ENCODE measurements around the gene PKLR. TPM values are rescaled to one million over a fixed set of nuclear protein-coding genes. Genes with fewer than 3 reads are reported as not detected.
A peak's percentile ranks its signal among the peaks of the same experiment; 100 is the strongest.

PKLR gene
- total and polyA plus RNA-seq, 4 donors, result 10.4 to 56.1 (median 40.6) TPM

GRCh38 chr1:155321639-155322503, 20.6 kb upstream of the PKLR start:
- H3K27me3 ChIP-seq (ENCODE audit: control insufficient read depth in 4 of 4, insufficient read depth in 4 of 4, low read length in 3 of 4), result no peaks in the 10 kb centered on the region
- H3K9me3 ChIP-seq (ENCODE audit: control insufficient read depth in 4 of 4, low read length in 3 of 4), result no peaks in the 10 kb centered on the region
- H3K4me3 ChIP-seq (ENCODE audit: low read depth in 1 of 3, low read length in 3 of 3), result no peak overlapping the region
- WGBS, result 57% methylated on average over 27 of the region's 27 CpGs
- TF ChIP-seq GABPA (IDR thresholded peaks at IDR 0.05 in 1 of 2, conservative IDR thresholded peaks at IDR 0.05 in 1 of 2) (no peak), REST (IDR thresholded peaks at IDR 0.05) (no peak), SP1 (IDR thresholded peaks at IDR 0.05) (no peak), ZBTB33 (IDR thresholded peaks at IDR 0.05) (no peak), MAX (IDR thresholded peaks at IDR 0.05) (no peak), NR2F2 (IDR thresholded peaks at IDR 0.05) (no peak), YY1 (IDR thresholded peaks at IDR 0.05) (no peak)
- peaks cover 2 to 35% (median 23%) of the 10 kb centered on the region in 4 donors for H3K4me1 ChIP-seq (ENCODE audit: control insufficient read depth in 4 of 4, insufficient read depth in 4 of 4, low read length in 3 of 4)
- peak overlapping the region; percentile 48 to 58 for H3K27ac ChIP-seq (ENCODE audit: low read depth in 1 of 2, low read length in 2 of 2)
- H3K9ac ChIP-seq (ENCODE audit: low read depth in 1 of 2, low read length in 2 of 2), result no peak overlapping the region
- peaks cover 0 to 23% (median 16%) of the 10 kb centered on the region in 4 donors for H3K36me3 ChIP-seq (ENCODE audit: control insufficient read depth in 4 of 4, insufficient read depth in 3 of 4, low read depth in 1 of 4, low read length in 3 of 4)
- no peak for DNase-seq (ENCODE audit: low spot score)

GRCh38 chr1:155320661-155321617, 19.7 kb upstream of the PKLR start, which contains the start of gene RUSC1:
TSS of gene RUSC1 (plus strand) at chr1:155320894. CDS start at chr1:155321774, 880 bp downstream.
- H3K36me3 ChIP-seq (ENCODE audit: control insufficient read depth in 4 of 4, insufficient read depth in 3 of 4, low read depth in 1 of 4, low read length in 3 of 4), result peaks cover 0 to 25% (median 15%) of the 10 kb centered on the region in 4 donors
- WGBS, result 60% methylated on average over 51 of the region's 51 CpGs
- H3K9ac ChIP-seq (ENCODE audit: low read depth in 1 of 2, low read length in 2 of 2), result no peak within 1 kb of the TSS
- peak within 1 kb of the TSS in 1 of 3 donors; percentile 35 for H3K4me3 ChIP-seq (ENCODE audit: low read depth in 1 of 3, low read length in 3 of 3)
- no peaks in the 10 kb centered on the region for H3K9me3 ChIP-seq (ENCODE audit: control insufficient read depth in 4 of 4, low read length in 3 of 4)
- H3K27me3 ChIP-seq (ENCODE audit: control insufficient read depth in 4 of 4, insufficient read depth in 4 of 4, low read length in 3 of 4), result no peaks in the 10 kb centered on the region
- peak within 1 kb of the TSS; percentile 43 to 49 for H3K27ac ChIP-seq (ENCODE audit: low read depth in 1 of 2, low read length in 2 of 2)
- H3K4me1 ChIP-seq (ENCODE audit: control insufficient read depth in 4 of 4, insufficient read depth in 4 of 4, low read length in 3 of 4), result peaks cover 2 to 36% (median 24%) of the 10 kb centered on the region in 4 donors
- DNase-seq (ENCODE audit: low spot score), result peak; percentile 77
- TF ChIP-seq HNF4A (conservative IDR thresholded peaks at IDR 0.05), result no peak
- TF ChIP-seq TAF1 (conservative IDR thresholded peaks at IDR 0.05), result no peak
- TF ChIP-seq NR2F2 (IDR thresholded peaks at IDR 0.05), result no peak
- TF ChIP-seq FOXA1 (IDR thresholded peaks at IDR 0.05), result no peak
- TF ChIP-seq REST (IDR thresholded peaks at IDR 0.05), result no peak
- TF ChIP-seq ZBTB33 (IDR thresholded peaks at IDR 0.05), result no peak
- no peak for TF ChIP-seq RXRA (IDR thresholded peaks at IDR 0.05)
- no peak for TF ChIP-seq HNF4G (IDR thresholded peaks at IDR 0.05)
- TF ChIP-seq FOXA2 (IDR thresholded peaks at IDR 0.05), result no peak
- TF ChIP-seq RAD21 (IDR thresholded peaks at IDR 0.05), result no peak
- no peak for TF ChIP-seq YY1 (IDR thresholded peaks at IDR 0.05)
- TF ChIP-seq SP1 (IDR thresholded peaks at IDR 0.05), result no peak
- TF ChIP-seq EGR1 (IDR thresholded peaks at IDR 0.05; ENCODE audit: low read depth in 2 of 2), result no peak
- TF ChIP-seq ATF3 (IDR thresholded peaks at IDR 0.05), result no peak
